HG03432 (cell line): ENCODE data around the gene SPTLC1.

Source experiments
- ATAC-seq: cut with Tn5 transposase; IDR thresholded peaks from one replicate; pipeline ENCODE4 v1.9.1; 2021; ENCODE audit warnings: mild to moderate bottlenecking, moderate library complexity; ENCODE audit not compliant: unreplicated experiment

SPTLC1 gene

GRCh38 chr9:92097997-92098482 is 17.2 kb downstream of the SPTLC1 start:
- ATAC-seq = peak; percentile 46

GRCh38 chr9:92095236-92095635 is 20.0 kb downstream of the SPTLC1 start:
- ATAC-seq = no peak

GRCh38 chr9:92094655-92095054 is 20.6 kb downstream of the SPTLC1 start:
- ATAC-seq = no peak

GRCh38 chr9:92077888-92078287 is 37.3 kb downstream of the SPTLC1 start:
- no peak for ATAC-seq

GRCh38 chr9:92071634-92072033 is 43.6 kb downstream of the SPTLC1 start:
- ATAC-seq = no peak

DNA sequence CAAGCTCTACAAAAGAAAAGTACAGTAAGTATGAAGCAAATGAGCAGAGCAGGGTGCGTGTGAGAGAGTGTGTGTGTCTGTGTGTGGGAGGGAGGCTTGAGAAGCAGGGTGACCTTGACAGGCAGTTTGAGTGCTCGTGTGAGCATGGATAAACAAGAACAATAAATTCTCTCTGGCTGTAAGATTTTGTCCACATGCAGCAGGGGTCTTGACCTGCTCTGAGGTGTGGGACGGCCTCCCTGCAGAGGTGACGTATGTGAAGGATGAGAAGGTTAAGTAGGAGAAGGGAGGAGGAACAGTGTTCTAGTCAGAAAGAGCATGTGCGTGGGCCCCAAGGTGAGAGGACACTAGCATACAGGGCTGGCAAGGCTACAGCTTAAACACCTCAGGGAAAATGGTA is 49.0 kb downstream of the SPTLC1 start:
- ATAC-seq = no peak

GRCh38 chr9:92064711-92065110 is 50.5 kb downstream of the SPTLC1 start:
- ATAC-seq = no peak

DNA sequence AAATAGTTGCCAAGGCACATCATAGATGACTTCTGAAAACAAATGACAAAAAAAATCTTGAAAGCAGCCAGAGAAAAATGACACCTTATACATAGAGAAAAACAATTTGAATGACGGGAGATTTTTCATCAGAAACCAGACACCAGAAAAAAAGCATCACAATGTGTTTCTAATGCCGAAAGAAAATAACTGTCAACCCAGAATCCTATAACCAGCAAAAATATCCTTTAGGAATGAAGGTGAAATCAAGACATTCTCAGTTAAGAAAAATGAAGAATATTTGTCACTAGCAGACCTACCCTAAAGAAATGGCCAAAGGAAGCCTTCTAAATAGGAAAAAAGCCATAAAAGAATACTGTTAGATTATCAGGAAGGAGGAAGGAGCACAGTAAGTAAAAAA is 54.0 kb downstream of the SPTLC1 start:
- ATAC-seq = no peak

DNA sequence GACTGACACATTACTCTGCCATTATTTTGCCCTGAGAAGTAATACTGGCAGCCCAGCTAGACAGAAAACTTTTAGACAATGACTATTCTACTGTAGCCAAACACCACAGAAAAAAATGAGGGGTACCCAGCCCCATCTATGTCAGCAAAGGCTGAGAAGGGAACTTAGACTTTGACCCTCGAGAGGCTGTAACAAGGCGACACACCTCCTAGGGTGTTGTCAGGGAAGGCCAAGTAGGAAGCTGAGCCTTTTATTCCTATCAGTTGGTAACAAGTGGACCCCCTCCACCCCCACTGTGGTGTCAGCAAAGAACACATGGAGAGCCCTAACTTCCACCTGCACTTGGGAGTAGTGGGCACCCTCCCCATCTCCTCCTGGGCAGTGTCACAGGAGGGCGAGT is 55.6 kb downstream of the SPTLC1 start:
- no peak for ATAC-seq

DNA sequence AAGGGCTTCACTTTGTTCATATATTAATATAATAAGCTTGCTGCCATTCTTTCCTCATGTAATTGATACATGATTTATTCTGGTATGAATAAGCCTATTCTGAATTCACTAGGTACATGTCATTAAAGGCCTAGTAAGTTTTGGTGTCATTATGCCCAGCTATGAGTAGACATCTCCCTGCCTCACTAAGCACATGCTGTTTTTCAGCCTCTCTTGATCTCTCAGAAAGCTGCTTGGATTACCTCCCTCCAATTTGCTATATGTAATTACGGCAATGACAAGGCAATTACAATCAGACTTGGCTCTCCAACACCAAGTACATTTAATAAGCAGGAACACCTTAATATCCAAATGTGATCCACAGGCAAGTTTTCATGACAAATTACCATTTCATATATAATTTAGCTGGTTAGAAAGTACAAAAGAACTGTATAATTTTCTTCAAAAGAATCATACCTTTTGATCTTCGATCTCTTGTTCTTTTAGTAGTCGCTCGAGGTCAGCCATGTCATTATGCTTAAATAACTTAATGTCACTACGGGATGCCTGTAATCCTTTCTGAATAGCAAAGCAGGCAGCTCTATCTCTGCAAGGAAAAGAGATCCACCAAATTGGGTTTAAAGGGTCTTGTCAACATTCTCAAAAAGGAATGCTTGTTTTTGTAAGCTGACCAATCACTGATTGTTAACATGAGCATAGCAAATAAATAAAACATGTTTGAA is 56.3 kb downstream of the SPTLC1 start:
- ATAC-seq = no peak

- no peak for ATAC-seq
Observed at GRCh38 chr9:92058026-92058425, 57.2 kb downstream of the SPTLC1 start.

GRCh38 chr9:92057226-92057625 is 58.0 kb downstream of the SPTLC1 start:
- no peak for ATAC-seq

DNA sequence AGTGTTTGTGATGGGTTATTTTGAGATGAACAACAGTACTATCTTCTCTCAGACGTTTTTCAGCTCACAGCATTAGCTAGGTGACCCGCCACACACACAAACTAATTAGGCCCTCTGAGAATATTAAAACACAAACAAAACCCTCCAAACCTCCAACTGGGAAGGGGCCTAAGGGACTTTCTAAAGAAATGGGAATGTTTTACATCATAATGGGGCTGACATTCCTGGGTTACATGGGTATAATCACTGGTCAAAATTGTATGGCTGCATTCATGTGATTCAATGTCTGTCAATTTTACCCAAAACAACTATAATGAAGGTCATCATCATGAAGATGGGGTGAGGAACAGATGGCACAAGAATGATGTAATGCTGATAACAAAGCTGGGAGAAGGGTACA is 59.6 kb downstream of the SPTLC1 start:
- no peak for ATAC-seq

DNA sequence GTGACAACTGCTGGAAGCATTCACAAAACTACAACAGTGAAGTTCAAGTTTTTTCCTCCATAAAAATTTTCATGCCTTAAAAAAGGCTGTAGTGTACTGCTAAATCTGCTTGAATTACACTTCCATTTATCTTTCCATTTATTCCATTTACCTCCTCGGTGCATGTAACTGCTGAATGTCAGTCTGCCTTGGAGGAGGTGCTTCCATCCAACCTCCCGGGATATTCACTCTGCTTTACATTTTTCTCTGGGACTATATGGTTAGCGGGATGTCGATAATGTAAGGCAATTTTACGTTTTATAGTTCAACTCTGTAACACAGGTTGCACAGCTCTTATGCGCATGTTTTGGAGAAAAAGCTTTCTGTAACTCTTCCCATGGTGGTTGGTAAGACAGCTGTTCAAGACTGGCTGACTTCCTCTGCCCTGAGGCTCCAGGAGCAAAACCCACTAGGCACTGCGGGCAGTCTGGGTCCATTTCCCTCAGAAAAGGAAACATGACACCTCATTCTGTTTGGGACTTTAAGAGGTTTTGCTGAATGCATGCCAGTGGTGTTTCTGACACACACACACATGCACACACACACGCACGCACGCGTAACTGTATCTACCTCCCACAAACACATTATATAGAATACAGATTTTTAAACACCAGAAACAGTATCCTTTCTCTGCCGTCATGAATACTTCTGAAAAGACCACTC is 66.1 kb downstream of the SPTLC1 start:
- ATAC-seq = no peak

- no peak for ATAC-seq
Observed at GRCh38 chr9:92047500-92047899, 67.7 kb downstream of the SPTLC1 start.

DNA sequence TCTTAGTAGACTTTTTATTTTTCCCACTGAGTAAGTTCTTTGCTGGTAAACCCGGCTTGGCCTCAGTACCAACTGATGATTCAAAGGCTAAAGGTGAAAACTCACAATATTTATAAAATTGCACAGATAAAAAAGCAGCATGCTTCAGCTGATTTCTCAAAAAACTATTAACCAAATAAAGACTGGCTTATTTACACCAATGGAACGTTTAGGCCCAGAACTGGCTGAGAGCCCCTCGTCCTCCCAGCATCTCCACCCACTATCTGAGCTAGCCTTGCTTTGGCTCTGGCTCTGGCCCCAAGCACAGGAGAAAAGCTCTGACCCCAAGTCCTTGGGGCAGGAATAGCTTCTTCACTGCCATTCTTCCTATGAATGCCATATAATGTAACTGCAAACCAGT is 68.5 kb downstream of the SPTLC1 start:
- no peak for ATAC-seq

- ATAC-seq = no peak
Observed at GRCh38 chr9:92044936-92045335, 70.3 kb downstream of the SPTLC1 start.

- ATAC-seq = no peak
Observed at GRCh38 chr9:92043002-92043401, 72.2 kb downstream of the SPTLC1 start.

- ATAC-seq = no peak
Observed at GRCh38 chr9:92042260-92042659, 73.0 kb downstream of the SPTLC1 start.

- ATAC-seq = no peak
Observed at GRCh38 chr9:92036756-92037155, 78.5 kb downstream of the SPTLC1 start.

GRCh38 chr9:92036411-92036746 is 78.8 kb downstream of the SPTLC1 start:
- ATAC-seq = no peak

DNA sequence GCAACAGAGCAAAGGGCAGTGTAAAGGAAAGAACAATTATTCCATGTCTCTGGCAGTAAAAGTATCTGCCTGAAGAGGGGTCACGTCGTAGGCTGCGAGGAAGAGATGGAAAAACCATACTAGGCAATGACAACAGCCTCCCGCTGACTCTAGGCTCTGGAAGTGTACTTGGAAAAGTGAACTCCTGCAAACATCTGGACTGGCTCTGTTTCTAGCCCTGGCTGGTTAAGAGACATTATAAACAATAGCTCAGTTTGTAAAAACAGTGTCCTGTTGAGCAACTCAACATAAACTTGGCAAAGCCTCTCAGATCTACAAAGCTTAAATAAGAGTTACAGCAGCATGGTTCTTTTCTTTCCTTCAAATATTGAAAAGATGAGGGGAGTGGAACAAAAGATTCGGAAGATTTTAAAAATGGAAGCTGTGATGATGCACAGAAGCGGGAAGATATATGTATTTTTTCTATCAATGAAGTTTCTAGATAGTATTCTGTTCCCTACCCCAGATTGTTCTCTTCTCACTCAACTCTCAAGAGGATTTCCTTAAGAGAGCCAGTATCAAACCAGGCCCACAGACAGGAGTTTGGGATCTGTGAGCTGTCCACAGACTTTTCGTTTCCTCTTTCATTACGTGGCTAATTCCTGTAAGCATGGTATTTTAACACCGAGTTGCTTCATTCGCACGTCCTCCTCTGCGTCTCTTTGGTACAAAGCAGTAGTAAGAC is 79.4 kb downstream of the SPTLC1 start:
- ATAC-seq = no peak
